Measurements from ENCODE around the gene HECTD1.
"Not testable (repeated sequence)": the region's sequence is repeated elsewhere in the genome, so short reads cannot be mapped to it uniquely, and the experiment has no call there.

The HECTD1 gene

GRCh38 chr14:31060253-31060875 lies 147.2 kb downstream of the HECTD1 start:
- peak; percentile 64 for DNase-seq (ENCODE audit: low read depth)
- TF ChIP-seq CTCF (IDR thresholded peaks at IDR 0.05; ENCODE audit: insufficient read depth, low read depth, low read length, missing control alignments): no peak
- H3K4me3 ChIP-seq (ENCODE audit: low read length): no peak overlapping the region

DNA sequence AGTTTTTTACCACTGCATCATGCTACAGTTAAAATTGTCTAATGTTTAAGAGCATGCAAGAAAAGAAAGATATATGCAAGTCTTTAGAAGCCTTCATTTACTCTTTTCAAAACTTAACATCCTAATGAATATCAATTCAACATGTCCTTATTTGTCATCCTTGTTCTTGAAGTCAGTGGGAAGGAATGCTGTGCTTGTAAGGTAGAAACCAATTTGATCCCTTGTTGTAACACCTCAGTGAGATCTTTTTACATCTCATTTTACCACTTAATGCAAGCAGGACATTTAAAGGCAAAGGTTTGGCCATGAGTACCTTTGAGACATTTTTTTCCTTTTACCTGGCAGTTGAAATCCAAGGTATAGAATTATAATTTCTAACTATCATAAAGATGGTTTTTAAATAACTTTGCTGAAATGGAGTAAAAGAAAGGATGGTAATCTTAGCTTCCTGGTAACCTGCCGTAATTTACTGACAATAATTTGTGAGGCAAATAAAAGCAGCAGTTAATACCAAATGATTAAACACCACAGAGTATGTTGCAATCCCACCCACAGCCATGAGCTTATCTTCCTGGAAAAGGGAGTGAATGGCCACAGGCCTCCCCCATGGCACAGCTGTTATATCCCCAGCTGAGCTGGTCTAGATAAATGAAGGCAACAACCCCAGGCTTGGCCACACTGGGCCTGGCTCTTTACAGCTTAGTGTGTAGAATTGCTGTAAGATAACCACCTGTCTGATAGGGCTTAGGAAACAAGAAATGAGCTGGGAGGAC lies 148.3 kb downstream of the HECTD1 start:
- TF ChIP-seq CTCF (IDR thresholded peaks at IDR 0.05; ENCODE audit: insufficient read depth, low read depth, low read length, missing control alignments): no peak
- DNase-seq (ENCODE audit: low read depth): peak; percentile 91
- no peak overlapping the region for H3K4me3 ChIP-seq (ENCODE audit: low read length)

DNA sequence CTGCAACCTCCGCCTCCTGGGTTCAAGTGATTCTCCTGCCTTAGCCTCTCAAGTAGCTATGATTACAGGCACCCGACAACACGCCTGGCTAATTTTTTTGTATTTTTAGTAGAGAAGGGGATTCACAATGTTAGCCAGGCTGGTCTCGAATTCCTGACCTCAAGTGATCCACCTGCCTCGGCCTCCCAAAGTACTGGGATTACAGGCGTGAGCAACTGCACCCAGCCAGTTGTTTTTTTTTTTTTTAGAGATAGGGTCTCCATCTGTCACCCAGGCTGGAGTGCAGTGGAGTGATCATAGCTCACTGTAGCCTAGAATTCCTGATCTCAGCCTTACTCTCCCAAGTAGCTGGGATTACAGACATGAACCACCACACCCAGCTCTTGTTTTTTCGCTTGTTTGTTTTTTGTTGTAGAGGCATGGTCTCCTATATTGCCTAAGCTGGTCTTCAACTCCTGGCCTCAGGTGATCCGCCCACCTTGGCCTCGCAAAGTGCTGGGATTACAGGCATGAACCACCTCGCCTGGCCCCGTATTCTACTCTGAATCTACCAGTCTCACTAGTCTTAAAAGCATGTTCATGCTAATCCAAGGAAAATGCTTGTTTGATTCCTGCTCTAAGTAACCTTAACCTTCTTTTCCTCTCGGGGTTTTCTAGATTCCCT lies 149.8 kb downstream of the HECTD1 start:
- DNase-seq (ENCODE audit: low read depth): no peak
- no peak overlapping the region for H3K4me3 ChIP-seq (ENCODE audit: low read length)
- no peak for TF ChIP-seq CTCF (IDR thresholded peaks at IDR 0.05; ENCODE audit: insufficient read depth, low read depth, low read length, missing control alignments)

- TF ChIP-seq CTCF (IDR thresholded peaks at IDR 0.05; ENCODE audit: insufficient read depth, low read depth, low read length, missing control alignments): no peak
- no peak overlapping the region for H3K4me3 ChIP-seq (ENCODE audit: low read length)
- peak; percentile 82 for DNase-seq (ENCODE audit: low read depth)
Observed at GRCh38 chr14:31057035-31057434, 150.6 kb downstream of the HECTD1 start.

DNA sequence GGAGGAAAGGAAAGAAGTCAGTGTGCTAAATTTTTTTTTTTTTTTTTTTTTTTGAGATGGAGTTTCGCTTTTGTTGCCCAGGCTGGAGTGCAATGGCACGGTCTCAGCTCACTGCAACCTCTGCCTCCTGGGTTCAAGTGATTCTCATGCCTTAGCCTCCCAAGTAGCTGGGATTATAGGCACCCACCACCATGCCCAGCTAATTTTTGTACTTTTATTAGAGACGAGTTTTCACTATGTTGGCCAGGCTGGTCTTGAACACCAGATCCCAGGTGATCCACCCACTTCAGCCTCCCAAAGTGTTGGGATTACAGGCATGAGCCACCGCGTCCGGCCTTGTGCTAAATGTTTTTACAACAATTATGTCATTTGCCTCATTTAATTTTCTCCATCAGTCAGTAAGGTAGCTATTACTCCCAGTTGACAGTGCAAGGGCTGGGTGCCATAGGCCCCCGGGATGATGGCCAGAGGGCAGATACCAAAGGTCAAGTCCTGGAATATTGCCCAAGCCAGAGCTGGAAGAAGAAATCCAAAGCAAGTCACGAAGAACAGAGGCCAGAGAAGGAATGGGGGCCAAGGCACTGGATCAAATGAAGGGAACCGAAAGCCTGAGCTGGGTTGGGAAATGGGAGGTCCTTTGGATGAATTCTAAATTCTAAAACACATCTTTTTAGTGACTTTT lies 154.5 kb downstream of the HECTD1 start:
- not testable (repeated sequence) for DNase-seq (ENCODE audit: low read depth)

GRCh38 chr14:31051511-31051910 lies 156.1 kb downstream of the HECTD1 start:
- peak; percentile 33 for DNase-seq (ENCODE audit: low read depth)
- no peak for TF ChIP-seq CTCF (IDR thresholded peaks at IDR 0.05; ENCODE audit: insufficient read depth, low read depth, low read length, missing control alignments)
- H3K4me3 ChIP-seq (ENCODE audit: low read length): no peak overlapping the region

More for the DNA sequence above, 154.5 kb downstream of the HECTD1 start:
- H3K4me3 ChIP-seq (ENCODE audit: low read length): not testable (repeated sequence)

- H3K4me3 ChIP-seq (ENCODE audit: low read length): no peak overlapping the region
- DNase-seq (ENCODE audit: low read depth): no peak
- no peak for TF ChIP-seq CTCF (IDR thresholded peaks at IDR 0.05; ENCODE audit: insufficient read depth, low read depth, low read length, missing control alignments)
Observed at GRCh38 chr14:31051023-31051422, 156.6 kb downstream of the HECTD1 start.

Measured in epithelial cell of esophagus (primary cell).